ENCODE results near the gene GRIN2A. TPM values are rescaled to one million over a fixed set of nuclear protein-coding genes. Genes with fewer than 3 reads are reported as not detected.

Gene GRIN2A
- total and polyA plus RNA-seq, 2 experiments from 2014 or later = 0.05 to 1.6 TPM

GRCh38 chr16:10111156-10111761, 71.0 kb downstream of the GRIN2A start:
- Histone ChIP-seq H3K4me2 (no peak overlapping the region), H3K4me3 (no peak overlapping the region), H3K36me3 (replicated peaks; ENCODE audit: insufficient read depth, low read depth) (no peaks in the 10 kb centered on the region), H3K27ac (no peak overlapping the region), H2AFZ (no peak overlapping the region), H3K79me2 (no peaks in the 10 kb centered on the region), H3K9me3 (ENCODE audit: low read depth) (no peaks in the 10 kb centered on the region), H3K4me1 (ENCODE audit: insufficient read depth) (no peaks in the 10 kb centered on the region), H4K20me1 (ENCODE audit: insufficient read depth, poor library complexity, severe bottlenecking) (no peaks in the 10 kb centered on the region), H3K9me2 (replicated peaks; ENCODE audit: insufficient read depth) (no peaks in the 10 kb centered on the region), H3K27me3 (no peaks in the 10 kb centered on the region)
- TF ChIP-seq EZH2phosphoT487 (IDR thresholded peaks at IDR 0.05; ENCODE audit: low read depth, severe bottlenecking, unreplicated experiment) = no peak
- TF ChIP-seq CTCF (IDR thresholded peaks at IDR 0.05; ENCODE audit: poor library complexity) = no peak
- TF ChIP-seq EZH2 (IDR thresholded peaks at IDR 0.05; ENCODE audit: borderline replicate concordance) = no peak
- DNase-seq (ENCODE audit: low spot score) = no peak
- WGBS (ENCODE audit: low lambda C conversion rate, missing lambda C conversion rate) = 95% methylated on average over 26 of the region's 26 CpGs

- Histone ChIP-seq H4K20me1 (ENCODE audit: insufficient read depth, poor library complexity, severe bottlenecking) (no peaks in the 10 kb centered on the region), H3K36me3 (replicated peaks; ENCODE audit: insufficient read depth, low read depth) (no peaks in the 10 kb centered on the region), H3K27me3 (no peaks in the 10 kb centered on the region), H2AFZ (no peak overlapping the region), H3K9me2 (replicated peaks; ENCODE audit: insufficient read depth) (no peaks in the 10 kb centered on the region), H3K4me1 (ENCODE audit: insufficient read depth) (no peaks in the 10 kb centered on the region), H3K9me3 (ENCODE audit: low read depth) (no peaks in the 10 kb centered on the region), H3K79me2 (no peaks in the 10 kb centered on the region), H3K4me2 (no peak overlapping the region), H3K27ac (no peak overlapping the region), H3K4me3 (no peak overlapping the region)
- TF ChIP-seq CTCF (IDR thresholded peaks at IDR 0.05; ENCODE audit: poor library complexity) (no peak), EZH2phosphoT487 (IDR thresholded peaks at IDR 0.05; ENCODE audit: low read depth, severe bottlenecking, unreplicated experiment) (no peak), EZH2 (IDR thresholded peaks at IDR 0.05; ENCODE audit: borderline replicate concordance) (no peak)
- 44% methylated on average over 4 of the region's 4 CpGs for WGBS (ENCODE audit: low lambda C conversion rate, missing lambda C conversion rate)
- DNase-seq (ENCODE audit: low spot score) = no peak
Measured at GRCh38 chr16:10110552-10110951, 71.7 kb downstream of the GRIN2A start.

GRCh38 chr16:10107081-10107480, 75.1 kb downstream of the GRIN2A start:
- Histone ChIP-seq H4K20me1 (ENCODE audit: insufficient read depth, poor library complexity, severe bottlenecking) (no peaks in the 10 kb centered on the region), H3K79me2 (no peaks in the 10 kb centered on the region), H3K4me1 (ENCODE audit: insufficient read depth) (no peaks in the 10 kb centered on the region), H3K4me3 (no peak overlapping the region), H3K4me2 (no peak overlapping the region), H2AFZ (no peak overlapping the region), H3K9me2 (replicated peaks; ENCODE audit: insufficient read depth) (no peaks in the 10 kb centered on the region), H3K9me3 (ENCODE audit: low read depth) (no peaks in the 10 kb centered on the region), H3K36me3 (replicated peaks; ENCODE audit: insufficient read depth, low read depth) (no peaks in the 10 kb centered on the region), H3K27ac (no peak overlapping the region), H3K27me3 (no peaks in the 10 kb centered on the region)
- no peak for DNase-seq (ENCODE audit: low spot score)
- no peak for TF ChIP-seq EZH2phosphoT487 (IDR thresholded peaks at IDR 0.05; ENCODE audit: low read depth, severe bottlenecking, unreplicated experiment)
- TF ChIP-seq EZH2 (IDR thresholded peaks at IDR 0.05; ENCODE audit: borderline replicate concordance) = no peak
- TF ChIP-seq CTCF (IDR thresholded peaks at IDR 0.05; ENCODE audit: poor library complexity) = no peak
- WGBS (ENCODE audit: low lambda C conversion rate, missing lambda C conversion rate) = 95% methylated on average over 1 of the region's 1 CpG

Data from hepatocyte (in vitro differentiated cells).